ENCODE measurements around the gene PDSS2. TPM values are rescaled to one million over a fixed set of nuclear protein-coding genes. Genes with fewer than 3 reads are reported as not detected.

Gene PDSS2
- total RNA-seq, 1 experiment from 2014 or later, result 12.1 TPM

- Histone ChIP-seq H4K91ac (ENCODE audit: insufficient read length, low read depth, low read length) (no peak overlapping the region), H2BK20ac (ENCODE audit: low read depth, low read length, poor library complexity, severe bottlenecking) (no peak overlapping the region), H2BK15ac (ENCODE audit: low read depth, low read length) (no peak overlapping the region), H3T11ph (ENCODE audit: low read length) (no peak overlapping the region), H4K20me1 (ENCODE audit: control insufficient read depth, insufficient read depth, insufficient read length) (no peaks in the 10 kb centered on the region), H2BK12ac (ENCODE audit: insufficient read length, low read depth, low read length) (no peak overlapping the region), H3K23ac (ENCODE audit: insufficient read length, low read depth, low read length) (no peak overlapping the region), H3K27ac (ENCODE audit: insufficient read length, low read depth, low read length) (no peak overlapping the region), H3K56ac (ENCODE audit: insufficient read length, low read depth, low read length) (no peak overlapping the region), H2BK5ac (ENCODE audit: insufficient read length, low read length) (no peak overlapping the region), H3K9me3 (ENCODE audit: control insufficient read depth, low read depth, low read length) (no peaks in the 10 kb centered on the region), H3K27me3 (ENCODE audit: insufficient read depth, low read length) (no peaks in the 10 kb centered on the region), H2BK120ac (ENCODE audit: low read depth, low read length, poor library complexity, severe bottlenecking) (no peak overlapping the region), H4K5ac (ENCODE audit: insufficient read length, low read depth, low read length) (no peak overlapping the region), H3K23me2 (ENCODE audit: insufficient read length, low read depth, low read length, poor library complexity, severe bottlenecking) (no peaks in the 10 kb centered on the region), H2AFZ (ENCODE audit: low read length) (no peak overlapping the region), H3K79me1 (ENCODE audit: insufficient read depth, low read depth, low read length, poor library complexity, severe bottlenecking) (no peaks in the 10 kb centered on the region), H3K4me2 (ENCODE audit: insufficient read depth, insufficient read length, low read length) (no peak overlapping the region), H3K4ac (ENCODE audit: low read depth, low read length) (no peak overlapping the region), H4K8ac (replicated peaks; ENCODE audit: insufficient read length, low read depth, low read length) (no peak overlapping the region), H3K4me1 (ENCODE audit: insufficient read depth, low read length) (no peaks in the 10 kb centered on the region), H3K79me2 (ENCODE audit: insufficient read depth, low read length) (no peaks in the 10 kb centered on the region), H2AK5ac (ENCODE audit: insufficient read length, low read length) (no peak overlapping the region), H3K18ac (ENCODE audit: insufficient read length, low read depth, low read length) (no peak overlapping the region), H3K9ac (ENCODE audit: extremely low read depth, insufficient read length, low read length) (no peak overlapping the region), H3K14ac (ENCODE audit: insufficient read depth, low read length) (no peak overlapping the region)
- Mint-ChIP-seq H3K4me1 (peaks cover 22 to 26% of the 10 kb centered on the region in 2 experiments), H3K4me3 (no peak overlapping the region), H3K27ac (no peak overlapping the region), H3K36me3 (ENCODE audit: insufficient read depth in 1 of 3, low read depth in 3 of 3) (no peaks in the 10 kb centered on the region), H3K27me3 (ENCODE audit: low read depth) (no peaks in the 10 kb centered on the region; the same call in 1 of the 2 replicates), H3K9me3 (no peaks in the 10 kb centered on the region)
- no CpG with 5 or more reads among the region's 1 CpG for WGBS (ENCODE audit: extremely low coverage, insufficient read length, low lambda C conversion rate)
- no peak for DNase-seq
- TF ChIP-seq CTCF (conservative IDR thresholded peaks at IDR 0.05), result no peak
Observed at GRCh38 chr6:107215334-107215733, 244.0 kb downstream of the PDSS2 start.
